Erythroblast (primary cell): ENCODE results near the gene PHACTR2.

ENCODE experiments used
- GATA1 ChIP-seq: IDR thresholded peaks from 2 replicates; pipeline ENCODE4 v1.6.1; 2011; ENCODE audit warnings: low read depth, mild to moderate bottlenecking, control low read depth, low read length, moderate library complexity
- POLR2A ChIP-seq: IDR thresholded peaks from 2 replicates; pipeline ENCODE4 v1.6.1; 2011; ENCODE audit warnings: mild to moderate bottlenecking, low read length

DNA sequence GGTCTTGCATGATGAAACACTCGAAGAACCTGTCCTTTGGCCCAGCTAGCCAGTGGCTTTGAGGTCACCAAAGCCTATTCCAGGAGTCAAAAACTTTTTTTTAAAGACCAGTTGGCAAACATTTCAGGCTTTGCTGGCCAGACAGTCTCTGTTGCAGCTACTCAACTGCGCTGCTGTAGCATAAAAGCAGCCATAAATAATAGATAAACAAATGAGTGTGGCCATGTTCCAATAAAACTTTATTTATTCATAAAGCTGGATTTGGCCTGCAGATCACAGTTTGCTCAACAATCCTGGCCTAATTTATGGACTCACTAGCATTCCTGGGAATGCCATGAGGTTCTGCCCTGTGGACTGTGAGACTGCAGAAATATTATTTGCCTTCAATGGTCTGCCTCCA lies 96.6 kb downstream of the PHACTR2 start:
- TF ChIP-seq POLR2A (no peak), GATA1 (no peak)
